HCEC 1CT (cell line): ENCODE results near the gene TCEAL9.
"Not testable (repeated sequence)": the region's sequence is repeated elsewhere in the genome, so short reads cannot be mapped to it uniquely, and the experiment has no call there.

Experiments
- DNase-seq: peaks from one replicate; pipeline ENCODE4 v3.0.0-alpha.2; 2017

The TCEAL9 gene

GRCh38 chrX:103356130-103356798, at the start of gene TCEAL9:
TCEAL9 (plus strand) TSS chrX:103356506; CDS start chrX:103357685, 1,179 bp downstream.
- peak; percentile 71 for DNase-seq

DNA sequence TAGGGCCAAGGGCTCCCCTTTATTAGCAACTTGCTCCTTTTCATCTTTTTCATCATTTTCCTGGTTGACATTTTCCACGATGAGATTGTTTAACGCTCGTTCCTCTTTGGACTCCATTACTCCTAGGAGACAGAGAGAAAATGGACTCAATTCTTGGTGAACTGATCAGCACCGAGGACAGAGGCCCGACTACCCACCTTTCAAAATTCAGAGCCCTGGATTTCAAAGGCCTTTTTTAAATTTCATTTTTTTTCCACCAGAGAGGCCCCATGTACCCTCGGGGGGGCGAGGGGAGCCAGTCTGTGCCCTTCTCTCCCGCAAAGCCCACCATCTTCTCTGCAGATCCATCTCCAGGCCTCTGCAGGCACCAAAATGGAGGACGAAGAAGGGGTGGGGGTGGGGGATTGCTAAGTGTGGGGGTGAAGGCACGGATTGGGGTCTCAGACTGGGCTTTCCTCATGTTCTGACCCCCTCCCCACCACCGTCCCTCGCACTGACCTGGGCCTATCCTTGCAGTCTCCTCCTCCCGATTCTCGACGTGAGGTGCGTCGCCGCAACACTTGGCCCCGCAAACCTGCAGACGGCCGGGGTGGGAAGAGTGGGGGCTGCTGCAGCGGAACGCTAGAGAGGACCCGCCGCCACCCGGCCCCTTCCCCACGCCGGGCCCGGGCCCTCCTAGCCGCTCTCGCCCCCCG, 46.3 kb upstream of the TCEAL9 start:
- no peak for DNase-seq

- DNase-seq = no peak
These were observed 45.5 kb upstream of the TCEAL9 start, which contains the start of gene BEX2 for GRCh38 chrX:103310555-103311398. BEX2 (minus strand) TSS chrX:103310990; CDS start chrX:103309976, 1,014 bp downstream.

GRCh38 chrX:103311399-103311780, 44.9 kb upstream of the TCEAL9 start:
- no peak for DNase-seq

DNA sequence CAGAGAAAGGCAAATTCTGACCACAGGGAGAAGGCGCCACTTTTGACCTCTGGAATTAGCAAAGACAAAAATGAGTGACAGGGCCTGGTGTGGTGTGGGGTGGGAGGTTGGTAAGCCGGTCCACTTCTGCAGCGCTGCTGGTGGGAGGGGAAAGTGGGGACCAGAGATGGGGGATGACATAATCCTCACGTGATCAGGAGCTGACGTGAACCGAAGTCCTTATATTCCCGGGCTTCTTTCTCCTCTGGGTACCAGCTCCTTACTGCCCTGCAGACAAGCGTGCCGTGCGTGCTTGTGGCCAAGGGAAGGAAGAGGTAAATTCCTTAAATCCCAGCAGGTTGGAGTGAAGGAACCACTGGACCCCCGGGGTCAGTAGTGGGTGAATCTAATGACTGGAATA, 26.3 kb upstream of the TCEAL9 start, which contains the start of gene TCEAL7:
Gene TCEAL7, plus strand, starts transcription at position 249 of the 400 bp plus-strand sequence. CDS start 1,165 bp downstream, outside the sequence.
- peak; percentile 35 for DNase-seq

- no peak for DNase-seq
These were observed 25.5 kb upstream of the TCEAL9 start for GRCh38 chrX:103330681-103331288.

GRCh38 chrX:103338663-103339062, 17.6 kb upstream of the TCEAL9 start:
- no peak for DNase-seq

GRCh38 chrX:103343105-103343504, 13.2 kb upstream of the TCEAL9 start:
- DNase-seq = peak; percentile 36

- DNase-seq = no peak
These were observed 11.7 kb upstream of the TCEAL9 start for GRCh38 chrX:103344606-103345005.

DNA sequence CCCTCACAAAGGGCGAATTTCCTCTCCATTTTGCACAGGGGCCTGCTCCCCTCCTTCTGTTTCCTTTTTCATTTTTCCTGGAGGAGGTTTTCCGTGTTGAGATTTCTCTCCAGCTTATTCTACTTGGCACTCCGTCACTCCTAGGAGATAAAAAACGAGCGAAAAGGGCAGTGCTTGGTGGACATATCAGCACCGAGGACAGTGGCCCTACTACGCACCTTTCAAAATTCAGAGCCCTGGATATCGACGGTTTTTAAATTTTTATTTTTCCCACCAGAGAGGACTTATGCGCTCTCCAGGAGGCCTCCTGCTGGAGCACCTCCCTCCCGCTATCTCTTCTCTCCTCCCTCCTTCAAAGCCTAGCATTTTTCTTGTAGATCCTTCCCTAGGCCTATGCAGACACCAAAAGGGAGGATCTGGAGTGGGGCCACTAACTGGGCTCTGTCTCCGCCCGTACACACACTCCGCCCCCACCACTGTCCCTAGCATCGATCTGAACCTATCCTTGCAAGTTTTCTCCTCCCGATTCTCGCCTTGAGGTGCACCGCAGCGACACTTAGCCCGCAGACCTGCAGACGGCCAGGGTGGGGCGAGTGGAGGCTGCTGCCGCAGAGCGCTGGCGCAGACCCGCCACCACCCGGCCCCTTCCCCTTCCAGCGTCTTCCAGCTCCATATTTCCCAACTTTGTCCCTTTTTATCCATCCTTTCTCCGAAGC, 8.5 kb upstream of the TCEAL9 start:
- DNase-seq = no peak

DNA sequence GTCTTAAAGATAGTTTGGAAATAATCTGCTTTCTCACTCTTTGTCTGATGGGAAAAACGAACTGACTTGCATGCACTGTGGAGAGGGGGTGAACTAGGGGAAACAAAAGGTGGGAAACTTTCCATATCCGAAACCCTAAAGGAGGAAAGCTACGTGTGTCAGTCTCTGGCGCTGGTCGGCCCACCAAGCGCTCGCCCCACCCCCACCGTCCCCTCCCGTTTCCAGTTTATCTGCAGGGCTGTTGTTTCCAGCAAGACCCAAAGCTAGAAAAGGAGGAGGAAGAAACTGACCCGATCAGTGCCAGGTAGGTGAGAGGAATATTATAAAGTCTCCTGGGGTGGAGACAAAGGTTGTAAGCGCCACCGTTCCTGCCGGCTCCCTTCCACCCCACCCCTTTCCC, 552 bp downstream of the TCEAL9 start:
- DNase-seq = no peak

DNA sequence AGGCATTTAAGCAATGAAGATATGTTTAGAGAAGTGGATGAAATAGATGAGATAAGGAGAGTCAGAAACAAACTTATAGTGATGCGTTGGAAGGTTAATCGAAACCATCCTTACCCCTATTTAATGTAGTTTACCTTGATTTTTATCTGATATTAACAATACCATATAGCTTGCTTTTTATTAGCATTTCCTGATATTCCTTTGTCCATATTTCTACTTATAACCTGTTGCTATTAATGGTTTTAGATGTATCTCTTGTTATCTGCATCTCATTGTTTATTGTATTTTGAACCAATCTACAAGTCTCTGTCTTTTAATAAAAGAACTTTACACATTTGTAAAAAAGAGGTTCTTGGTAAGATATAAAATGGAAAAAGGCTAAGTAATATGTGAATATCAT, 1.6 kb downstream of the TCEAL9 start:
- DNase-seq = no peak

GRCh38 chrX:103359605-103360004, 3.3 kb downstream of the TCEAL9 start:
- not testable (repeated sequence) for DNase-seq

DNA sequence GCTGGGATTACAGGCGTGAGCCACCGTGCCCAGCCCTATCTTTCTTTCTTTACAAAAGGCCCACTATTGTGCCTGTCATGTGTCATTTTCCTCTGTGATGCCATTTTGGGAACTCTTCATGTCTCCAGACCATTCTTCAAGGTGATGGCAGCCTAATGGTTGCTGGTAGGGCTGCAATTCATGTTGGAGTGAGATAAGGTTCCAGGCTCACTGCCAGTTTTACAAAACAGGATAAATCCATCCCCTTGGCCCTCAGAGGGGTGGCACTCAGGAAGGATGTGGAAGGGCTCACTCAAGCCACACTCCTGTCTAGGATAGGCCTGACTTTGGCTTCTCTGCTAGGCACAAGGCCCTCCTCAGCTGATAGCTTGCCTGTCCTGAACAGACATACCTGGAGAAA, 3.8 kb downstream of the TCEAL9 start:
- DNase-seq = no peak

DNA sequence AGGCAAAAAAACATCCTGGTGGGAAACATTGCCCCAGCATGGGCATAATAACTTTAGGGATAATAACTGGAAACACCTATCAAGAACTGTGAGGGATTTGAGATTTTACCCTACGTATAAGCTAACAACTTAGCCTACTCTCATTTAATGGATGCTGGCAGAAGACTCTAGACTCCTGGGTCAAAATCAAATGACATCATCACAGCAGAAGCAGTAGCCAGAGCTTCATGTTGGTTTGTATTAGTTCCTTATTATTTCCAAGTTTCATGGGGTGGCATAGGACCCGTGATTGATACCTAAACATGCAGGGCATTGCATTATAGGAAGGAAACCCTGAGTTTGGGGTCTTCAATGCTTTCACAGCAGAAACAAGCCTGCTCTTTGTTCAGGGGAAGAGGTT, 4.6 kb downstream of the TCEAL9 start:
- no peak for DNase-seq

GRCh38 chrX:103361798-103362197, 5.5 kb downstream of the TCEAL9 start:
- no peak for DNase-seq

DNA sequence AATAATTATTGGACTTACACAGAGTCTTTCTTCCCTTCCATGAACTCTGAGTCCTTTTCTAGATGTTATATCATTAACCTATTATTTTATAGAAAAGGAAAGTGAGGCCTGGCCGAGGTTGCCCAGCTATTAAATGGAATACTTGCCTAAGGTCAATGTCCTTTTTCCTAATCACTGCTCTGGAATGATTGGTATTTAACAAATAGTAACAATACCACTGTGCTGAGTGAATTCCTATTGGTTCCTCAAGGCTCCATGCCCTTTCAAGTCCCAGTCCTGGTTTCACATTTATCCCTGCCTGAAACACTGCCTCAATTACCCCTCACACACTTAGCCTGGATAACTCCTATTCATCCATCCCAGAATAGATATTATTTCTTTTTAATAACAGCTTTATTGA, 6.2 kb downstream of the TCEAL9 start:
- peak; percentile 71 for DNase-seq

GRCh38 chrX:103363046-103363445, 6.7 kb downstream of the TCEAL9 start:
- no peak for DNase-seq

DNA sequence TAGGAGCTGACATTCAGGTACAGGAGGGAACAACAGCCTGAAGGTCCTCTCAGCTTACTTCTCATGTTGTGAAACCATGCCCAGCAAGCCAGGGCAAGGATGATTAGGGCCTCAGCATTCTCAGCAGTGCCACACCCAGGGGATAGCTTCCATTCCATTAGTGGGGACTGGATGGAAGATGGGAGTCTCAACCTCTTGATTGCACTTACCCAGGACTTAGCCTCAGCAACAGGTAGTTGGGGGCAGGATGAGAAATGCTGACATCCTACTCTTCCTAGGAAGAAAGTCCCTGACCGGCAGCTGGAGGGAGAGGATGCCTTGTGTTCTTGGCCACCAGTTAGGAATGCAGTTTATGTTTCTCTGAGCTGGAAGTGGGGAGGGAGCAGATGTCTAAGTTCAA, 11.2 kb downstream of the TCEAL9 start:
- DNase-seq = peak; percentile 40

DNA sequence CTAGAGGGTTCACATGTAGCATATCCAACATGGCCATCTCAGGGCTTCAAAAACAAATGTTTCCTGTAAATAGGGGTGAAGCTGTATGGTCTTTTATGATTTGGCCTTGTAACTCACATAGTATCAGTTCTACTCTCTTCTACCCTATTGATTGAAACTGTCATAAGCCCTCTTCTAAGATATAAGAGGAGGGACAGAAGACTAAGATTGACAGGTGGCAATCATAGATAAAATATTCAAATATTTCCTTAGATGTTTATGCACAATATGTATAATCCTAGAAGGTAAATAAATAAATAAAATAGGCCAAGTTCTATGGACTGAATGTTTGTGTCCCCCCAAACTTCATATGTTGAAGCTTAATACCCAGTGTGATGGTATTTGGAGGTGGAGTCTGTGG, 13.2 kb downstream of the TCEAL9 start:
- no peak for DNase-seq

- no peak for DNase-seq
These were observed 16.6 kb downstream of the TCEAL9 start for GRCh38 chrX:103372886-103373285.

DNA sequence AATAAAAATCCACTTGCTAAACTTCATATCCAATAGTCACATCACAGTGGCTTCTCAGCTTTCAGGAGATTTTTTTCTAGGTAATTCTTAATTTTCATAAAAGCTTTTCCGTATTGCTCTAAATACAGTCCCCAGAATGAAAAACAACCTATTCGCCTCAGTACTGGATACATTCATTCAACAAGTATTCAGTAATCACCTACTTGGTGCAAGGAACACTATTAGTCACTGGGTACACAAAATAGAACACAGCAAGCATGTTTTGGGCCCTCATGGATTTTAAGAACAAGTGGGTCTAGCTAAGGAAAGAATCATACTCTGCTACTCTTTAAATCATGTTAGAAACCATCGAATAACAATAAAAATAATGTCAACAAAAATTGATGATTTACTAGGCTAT, 17.3 kb downstream of the TCEAL9 start:
- peak; percentile 39 for DNase-seq
